Skin epidermis (tissue), 12 donors: ENCODE measurements around the gene BEST3.
"Not testable (repeated sequence)": the region's sequence is repeated elsewhere in the genome, so short reads cannot be mapped to it uniquely, and the experiment has no call there.

ENCODE experiments used
- H3K27ac ChIP-seq, 21 experiments: fragments of 200-600 bp; sonication (generic) in 11 of 21; one replicate each; pipeline ENCODE4 v1.5.0; 2020; ENCODE audit warnings: mild to moderate bottlenecking in 3 of 21, inconsistent platforms in 2 of 21, moderate library complexity in 2 of 21
- H3K4me3 ChIP-seq, 7 experiments: fragments of 200-600 bp; sonication (generic) in 2 of 7; one replicate each; pipeline ENCODE4 v1.5.0; 2020; ENCODE audit warnings: inconsistent platforms in 2 of 7, mild to moderate bottlenecking in 2 of 7, moderate library complexity in 1 of 7

Gene BEST3

DNA sequence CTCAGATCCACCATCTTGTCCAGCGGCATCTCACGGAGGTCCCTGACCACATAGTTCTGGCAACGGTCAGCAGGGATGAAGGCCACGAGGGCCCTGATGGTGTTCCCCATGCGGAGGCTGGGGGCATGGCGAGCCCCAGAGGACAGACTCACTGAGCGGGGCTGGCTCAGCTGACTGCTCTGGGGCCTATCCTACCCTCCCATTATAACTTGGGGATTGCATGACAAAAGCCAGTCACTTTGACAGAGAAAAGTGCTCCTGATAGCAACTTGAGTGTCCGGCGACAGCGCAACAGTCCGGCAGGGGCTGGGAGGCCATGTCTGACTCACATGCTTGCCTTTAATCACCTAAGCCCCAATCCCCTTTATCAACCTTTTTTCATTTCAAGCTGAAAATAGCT lies 88.4 kb downstream of the BEST3 start, which contains the start of gene LRRC10:
Gene LRRC10, minus strand, starts transcription at position 179 of the 400 bp plus-strand sequence. Its CDS starts 69 bp downstream, at position 110.
- no peak within 1 kb of the TSS for H3K27ac ChIP-seq
- no peak within 1 kb of the TSS for H3K4me3 ChIP-seq

- H3K4me3 ChIP-seq, result no peak overlapping the region
- H3K27ac ChIP-seq, result no peak overlapping the region
Measured at GRCh38 chr12:69610126-69610525, 89.0 kb downstream of the BEST3 start.

- Histone ChIP-seq H3K27ac (no peak overlapping the region), H3K4me3 (no peak overlapping the region)
Measured at GRCh38 chr12:69608114-69608513, 91.0 kb downstream of the BEST3 start.

- H3K27ac ChIP-seq, H3K4me3 ChIP-seq: not testable (repeated sequence)
Measured at GRCh38 chr12:69604275-69604674, 94.8 kb downstream of the BEST3 start.
